Right ventricle myocardium inferior (tissue), 1 donor: ENCODE results near the gene NAA25. TPM values are rescaled to one million over a fixed set of nuclear protein-coding genes. Genes with fewer than 3 reads are reported as not detected.
"Not testable (repeated sequence)": the region's sequence is repeated elsewhere in the genome, so short reads cannot be mapped to it uniquely, and the experiment has no call there.

Experiments used
- ATAC-seq: fragments of 200-7000 bp; cut with Tn5 transposase; one replicate; pipeline ENCODE4 v1.9.1; 2020; ENCODE audit warnings: mild to moderate bottlenecking, moderate library complexity
- DNase-seq: peaks from one replicate; pipeline ENCODE4 v3.0.0; 2021; ENCODE audit errors: missing footprints
- intact Hi-C: fragments of 100-400 bp; cut with DNase I; formaldehyde crosslinking; loops from one replicate; pipeline ENCODE4 v1.11.0; 2022
- total RNA-seq: library from RNA; stranded (reverse); fragmentation: NEBNext Ultra II Directional; extraction: Animal tissue kit (Norgen Biotek cat#: 25700); gene quantifications from one replicate; pipeline ENCODE4 v1.2.1, GENCODE V29; 2021
- donor health status: DM: no; HTN: yes; CAD: no; lungs with severe emphysema.

The NAA25 gene
- total RNA-seq, 1 donor from 2014 or later = 18.0 TPM

DNA sequence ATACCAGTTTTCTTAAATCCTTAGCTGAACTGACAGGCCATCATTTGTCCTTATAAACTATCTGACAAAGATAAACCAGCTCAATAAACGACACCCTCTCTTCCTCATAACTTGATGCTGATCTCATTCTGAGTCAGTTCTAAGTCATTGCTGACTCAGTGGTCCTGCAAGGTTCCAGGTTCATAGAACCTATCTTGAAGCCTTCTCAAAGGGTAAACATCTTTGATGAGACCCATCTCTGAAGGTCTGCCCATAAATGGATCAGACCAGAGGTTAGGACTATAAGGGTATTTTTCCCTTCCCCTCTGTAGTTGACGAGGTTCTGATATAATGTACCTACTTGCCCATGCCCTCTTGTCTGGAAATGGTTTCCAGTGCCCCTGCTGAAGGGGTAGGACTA is 11.9 kb downstream of the NAA25 start:
- intact Hi-C loops = no loop called here
- DNase-seq = no peak
- ATAC-seq = no peak

DNA sequence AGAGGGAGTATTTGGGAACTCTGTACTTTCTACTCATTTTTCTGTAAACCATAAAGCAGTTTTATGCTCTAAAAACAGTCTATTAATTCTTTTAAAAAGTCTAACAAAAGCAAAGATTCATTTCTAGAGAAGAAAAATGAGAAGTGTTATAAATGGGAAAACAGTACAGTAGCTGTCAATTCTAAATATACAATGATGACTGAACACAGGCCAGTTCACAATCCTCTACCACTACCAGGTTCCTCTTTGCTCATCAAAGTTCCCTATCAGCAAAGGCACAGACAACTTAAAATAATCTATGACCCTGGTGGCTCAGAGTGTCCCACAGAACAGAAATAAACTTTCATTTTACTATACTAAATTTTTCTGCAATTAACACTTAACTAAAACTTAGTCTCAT is 12.5 kb downstream of the NAA25 start:
- ATAC-seq (no peak), DNase-seq (no peak)
- intact Hi-C loops = no loop called here

DNA sequence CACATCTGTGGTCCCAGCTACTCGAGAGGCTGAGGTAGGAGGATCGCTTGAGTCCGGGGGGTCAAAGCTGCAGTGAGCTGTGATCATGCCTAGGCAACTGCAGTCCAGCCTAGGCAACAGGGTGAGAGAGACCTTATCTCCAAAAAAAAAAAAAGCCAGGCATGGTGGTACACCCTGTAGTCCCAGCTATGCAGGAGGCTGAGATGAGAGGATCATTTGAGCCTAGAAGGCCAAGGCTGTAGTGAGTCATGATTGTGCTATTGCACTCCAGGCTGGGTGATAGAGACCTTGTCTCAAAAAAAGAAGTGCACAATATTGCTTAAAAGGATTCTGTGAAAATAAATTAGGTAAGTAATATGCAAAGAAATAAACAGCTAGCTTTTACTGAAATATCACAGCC is 17.0 kb downstream of the NAA25 start:
- ATAC-seq = no peak
- no peak for DNase-seq
- intact Hi-C loops = no loop called here

DNA sequence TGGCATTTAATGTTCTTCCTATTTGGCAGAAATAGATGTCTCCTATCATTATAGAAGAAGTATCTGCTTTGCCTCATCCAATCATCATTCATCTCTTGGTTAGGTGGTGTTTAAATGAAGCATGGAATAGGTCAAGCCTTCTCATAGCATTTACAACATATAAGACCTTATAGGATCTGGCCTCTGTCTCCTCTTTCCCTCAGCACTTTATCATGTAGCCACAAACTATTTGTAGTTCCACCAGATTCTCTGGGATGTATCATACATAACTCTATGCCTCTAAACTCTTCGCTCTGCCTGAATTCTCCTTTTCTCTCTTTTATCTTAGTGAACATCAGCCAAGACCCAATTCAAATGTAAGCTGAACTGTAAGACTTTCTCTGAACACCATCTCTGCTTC is 20.7 kb downstream of the NAA25 start:
- intact Hi-C loops = no loop called here
- DNase-seq = no peak
- ATAC-seq = no peak

DNA sequence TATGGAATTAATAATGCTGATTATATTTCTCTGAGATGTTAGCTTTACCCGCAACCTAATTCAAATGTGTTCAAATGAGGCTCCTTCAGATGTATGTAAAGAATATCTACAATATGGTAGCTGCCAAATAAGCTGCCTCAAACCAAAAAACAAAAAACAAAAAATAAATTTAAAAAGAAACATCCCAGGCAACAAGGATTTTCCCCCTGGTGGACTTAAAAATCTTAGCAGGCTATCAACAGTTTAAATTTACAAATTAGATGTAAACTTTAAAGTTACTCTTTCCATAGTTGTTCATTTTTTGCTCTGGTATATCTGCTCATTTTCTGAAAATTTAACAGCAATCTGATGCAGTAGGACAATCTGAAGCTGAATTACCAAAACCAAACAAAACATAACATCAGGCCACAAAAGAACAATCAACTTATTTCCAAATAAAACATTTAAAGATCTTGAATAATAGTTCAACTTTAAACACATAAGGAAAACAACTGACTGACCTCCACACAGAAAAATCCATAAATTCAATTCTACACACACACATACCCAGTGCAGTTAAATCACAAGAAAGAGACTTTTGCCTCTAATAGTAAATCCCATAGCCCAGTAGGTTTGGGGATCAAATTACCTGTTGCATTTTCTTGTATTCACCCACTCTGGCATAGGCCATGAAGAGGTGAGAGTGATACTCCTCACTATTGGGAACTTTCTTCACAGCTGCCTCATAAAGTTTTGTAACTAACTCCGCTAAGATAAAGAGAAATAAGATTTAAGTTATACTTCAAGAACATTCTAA is 21.3 kb downstream of the NAA25 start:
- DNase-seq = no peak
- intact Hi-C loops = no loop called here
- ATAC-seq = no peak

DNA sequence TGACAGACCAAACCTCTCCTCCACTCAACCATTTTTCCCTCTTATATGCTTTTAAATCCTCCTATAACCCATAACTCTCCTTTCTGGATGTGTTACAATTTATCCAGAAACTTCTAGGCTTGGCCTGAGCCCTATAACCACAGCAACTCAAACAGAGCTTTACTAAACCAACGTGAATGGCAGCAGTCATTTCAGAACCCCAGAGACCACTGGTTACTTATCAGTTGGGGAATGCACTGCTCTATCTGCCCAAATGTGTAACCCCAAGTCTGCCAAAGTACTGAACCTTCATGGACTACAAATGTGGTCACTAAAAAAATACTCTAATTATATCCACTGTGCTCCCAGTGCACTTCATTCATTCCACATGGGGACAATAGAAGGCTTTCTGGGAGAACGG is 42.0 kb downstream of the NAA25 start:
- ATAC-seq (no peak), DNase-seq (no peak)

DNA sequence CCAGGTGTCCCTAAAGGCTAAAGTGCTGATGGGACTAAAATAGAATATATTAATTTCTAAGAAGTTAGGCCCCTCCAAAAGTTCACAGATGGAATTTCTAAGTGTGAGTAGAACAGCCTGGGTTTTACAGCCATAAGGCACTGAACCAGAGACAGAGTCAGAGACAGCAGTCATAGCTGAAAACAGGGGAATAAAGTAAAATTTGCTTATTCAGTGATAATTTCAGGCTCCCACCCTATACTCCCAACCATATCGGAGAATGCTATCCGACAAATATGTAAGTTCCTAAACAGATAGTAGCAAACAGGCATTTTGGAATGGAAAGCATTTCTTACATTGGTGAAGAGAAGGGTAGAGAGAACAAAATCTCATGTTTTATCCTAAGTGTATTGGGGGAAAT is 45.3 kb downstream of the NAA25 start:
- DNase-seq (no peak), ATAC-seq (no peak)
- intact Hi-C loops = no loop called here

More for the DNA sequence above, 42.0 kb downstream of the NAA25 start:
- intact Hi-C loops = no loop called here

DNA sequence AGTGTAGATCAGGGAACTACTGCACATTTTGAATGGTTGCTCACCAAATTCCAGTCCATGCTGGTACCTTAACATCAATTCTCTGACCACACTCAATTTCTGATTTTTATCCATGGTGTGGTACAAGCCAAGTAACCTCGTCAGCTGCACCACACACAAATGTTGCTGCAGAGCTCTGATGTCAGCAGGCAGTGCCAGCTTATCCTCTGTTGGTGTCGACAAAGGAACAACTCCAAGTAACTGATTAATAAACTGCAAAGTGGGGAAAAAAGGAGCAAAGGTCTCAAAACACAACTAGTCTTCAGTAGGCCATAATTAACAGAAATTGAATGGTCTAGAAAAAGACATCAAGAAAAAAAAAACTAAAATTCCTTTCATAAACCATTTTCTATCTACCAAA is 47.4 kb downstream of the NAA25 start:
- intact Hi-C loops = no loop called here
- DNase-seq (no peak), ATAC-seq (no peak)

DNA sequence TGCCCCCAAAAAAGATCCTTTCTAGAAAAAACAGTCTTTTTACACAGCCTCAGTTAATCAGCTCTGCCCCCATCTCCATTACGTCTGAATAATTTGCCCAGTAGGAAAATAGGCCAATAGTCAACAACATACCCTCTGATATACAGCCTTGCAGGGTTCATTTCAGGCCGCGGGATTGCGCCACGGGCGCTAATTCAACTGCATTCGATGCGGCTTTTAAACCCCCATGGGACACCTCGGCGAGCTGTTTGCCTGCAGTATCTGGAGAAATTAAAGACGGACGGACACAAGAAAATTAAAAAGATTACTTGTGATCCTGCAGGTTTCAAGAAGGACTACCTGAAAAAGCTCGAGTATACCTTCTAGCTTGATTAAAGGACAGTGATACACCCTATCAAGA is 59.2 kb downstream of the NAA25 start:
- no peak for DNase-seq
- no peak for ATAC-seq
- intact Hi-C loops = no loop called here

DNA sequence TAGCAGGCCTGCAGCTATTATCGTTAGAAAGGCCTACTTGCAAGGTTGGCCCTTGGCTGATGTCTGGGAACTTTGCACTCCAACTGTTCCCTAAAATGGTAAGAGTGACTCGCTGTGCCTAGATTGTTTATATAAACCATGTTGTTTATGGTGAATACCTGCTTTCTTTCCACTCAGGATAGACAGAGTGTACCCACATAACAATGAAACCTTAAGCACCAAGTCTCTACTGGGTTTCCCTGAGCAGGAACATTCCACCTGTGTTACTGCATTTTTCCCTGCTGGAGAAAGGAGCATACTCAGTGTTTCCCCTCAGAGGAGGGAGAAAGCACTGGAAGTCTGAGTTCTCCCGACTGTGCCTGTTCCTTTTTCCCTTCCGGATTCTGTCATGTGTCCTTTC is 62.6 kb downstream of the NAA25 start:
- DNase-seq (no peak), ATAC-seq (no peak)
- intact Hi-C loops = no loop called here

DNA sequence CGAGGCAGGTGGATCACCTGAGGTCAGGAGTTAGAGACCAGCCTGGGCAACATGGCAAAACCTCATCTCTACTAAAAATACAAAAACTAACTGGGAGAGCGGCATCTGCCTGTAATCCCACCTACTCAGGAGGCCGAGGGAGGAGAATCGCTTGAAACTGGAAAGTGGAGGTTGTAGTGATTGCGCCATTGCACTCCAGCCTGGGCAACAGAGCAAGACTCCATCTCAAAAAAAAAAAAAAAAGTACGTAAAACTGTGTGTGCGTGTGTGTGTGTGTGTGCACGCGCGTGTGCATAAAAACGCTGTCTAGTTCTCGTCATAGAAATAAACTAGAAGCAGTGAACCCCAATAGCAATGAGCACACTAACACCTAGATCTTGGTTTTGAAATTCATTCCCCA is 72.0 kb downstream of the NAA25 start:
- intact Hi-C loops, DNase-seq, ATAC-seq: not testable (repeated sequence)

DNA sequence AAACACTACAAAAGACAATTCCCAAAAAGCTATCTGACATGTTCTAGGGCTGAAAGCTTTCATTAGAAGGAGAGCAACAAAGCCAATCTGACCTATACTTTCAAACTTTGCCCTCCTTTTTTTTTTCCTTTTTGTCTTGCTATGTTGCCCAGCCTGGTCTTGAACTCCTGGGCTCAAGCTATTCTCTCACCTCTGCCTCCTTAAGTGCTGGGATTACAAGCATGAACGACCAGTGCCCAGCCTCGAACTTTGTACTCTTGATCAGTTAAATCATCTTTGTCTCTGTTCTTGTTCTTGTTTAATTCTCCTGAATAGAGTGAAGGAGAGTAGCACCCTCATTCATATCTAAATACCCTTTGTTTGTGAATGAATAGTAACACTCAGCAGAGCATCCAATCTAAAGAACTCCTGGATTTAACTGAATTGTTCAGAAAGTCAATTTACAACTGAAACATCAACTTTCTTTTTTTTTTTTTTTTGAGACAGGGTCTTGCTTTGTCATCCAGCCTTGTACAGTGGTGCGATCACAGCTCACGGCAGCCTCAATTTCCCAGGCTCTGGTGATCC is 73.3 kb downstream of the NAA25 start:
- ATAC-seq = no peak
- intact Hi-C loops = no loop called here
- DNase-seq = no peak

DNA sequence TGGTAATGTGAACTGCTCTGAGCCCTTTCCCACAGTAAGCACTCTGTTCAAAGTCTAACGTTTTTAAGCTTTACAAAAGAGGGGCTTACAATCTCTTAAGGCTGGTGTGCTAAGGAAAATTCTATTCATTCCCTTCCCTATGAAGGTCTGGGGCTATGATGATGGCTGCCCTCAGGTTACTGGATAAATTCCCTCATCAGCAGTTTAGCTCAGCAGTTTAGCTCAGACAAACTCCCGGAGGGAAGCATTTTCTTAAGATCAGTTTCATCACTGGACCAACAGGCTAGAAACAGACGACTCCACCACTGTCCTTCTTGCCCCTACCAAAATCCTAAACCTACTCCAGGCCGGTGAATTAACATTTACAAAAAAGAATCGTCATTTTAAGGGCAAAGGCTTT is 76.3 kb downstream of the NAA25 start:
- no peak for DNase-seq
- ATAC-seq = no peak
- intact Hi-C loops = no loop called here

DNA sequence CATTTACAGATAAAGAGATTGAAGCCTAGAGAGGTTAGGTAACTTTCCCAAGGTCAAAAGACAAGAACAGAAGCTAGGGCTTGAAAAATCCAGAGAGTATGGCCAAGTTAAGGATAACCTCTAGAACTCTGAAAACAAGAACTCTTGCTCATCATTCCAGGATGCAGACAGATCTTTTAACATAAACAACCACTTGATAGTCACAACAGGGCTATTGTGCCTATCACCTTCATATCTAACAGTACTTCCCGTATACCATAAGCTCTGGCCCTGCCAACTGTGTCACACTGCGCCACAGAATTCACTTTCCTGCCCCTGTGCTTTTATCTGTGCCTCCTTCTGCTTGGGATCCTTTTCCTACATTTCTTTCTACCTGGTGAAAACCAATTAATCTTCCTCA is 77.1 kb downstream of the NAA25 start:
- ATAC-seq (no peak), DNase-seq (no peak)
- intact Hi-C loops = no loop called here

DNA sequence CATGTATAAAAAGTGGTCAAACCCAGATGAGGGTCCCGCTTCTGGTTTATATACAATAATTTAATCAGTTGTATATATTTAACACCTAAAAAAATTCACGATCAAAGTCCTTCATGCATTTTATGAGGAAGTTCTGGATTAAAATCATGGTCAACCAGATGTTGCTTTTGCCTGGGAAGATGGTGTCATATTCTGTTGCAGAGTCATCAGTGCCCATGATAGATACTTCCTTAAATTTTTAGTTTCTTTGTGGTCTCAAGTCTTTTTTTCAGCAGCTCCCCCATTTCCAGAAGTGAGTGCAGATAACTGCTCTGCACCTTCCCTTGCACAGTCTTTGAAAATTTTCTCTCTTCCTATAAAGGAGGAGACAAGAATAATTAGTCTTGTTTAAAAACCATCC is 79.3 kb downstream of the NAA25 start:
- no peak for ATAC-seq
- DNase-seq = no peak
- intact Hi-C loops = no loop called here

DNA sequence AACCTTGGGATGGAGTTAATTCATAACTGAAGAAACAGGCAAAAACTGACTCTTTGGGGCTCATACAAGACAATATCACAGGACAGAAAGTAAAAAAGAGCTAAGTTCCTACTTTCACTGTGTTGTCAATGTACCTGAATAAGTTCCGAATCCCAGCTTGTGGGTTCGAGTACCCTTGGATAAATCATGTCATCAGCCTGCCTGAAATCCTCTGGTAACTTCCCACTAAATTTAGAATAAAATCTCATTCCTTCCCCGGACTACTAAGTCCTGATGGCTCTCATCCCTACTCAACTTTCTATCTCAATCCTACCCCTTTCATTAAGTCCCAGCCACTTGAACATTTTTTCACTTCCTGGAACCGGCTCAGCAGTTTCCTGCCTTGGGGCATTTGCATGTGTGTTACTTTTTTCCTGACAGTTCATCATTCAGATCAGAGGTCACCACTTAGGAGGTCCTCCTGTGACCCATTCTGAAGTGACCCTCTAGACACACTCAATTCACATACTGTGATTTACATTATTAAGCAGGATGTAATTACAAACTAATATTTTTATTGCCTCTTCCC is 82.7 kb downstream of the NAA25 start:
- DNase-seq (no peak), ATAC-seq (no peak)
- intact Hi-C loops = no loop called here

DNA sequence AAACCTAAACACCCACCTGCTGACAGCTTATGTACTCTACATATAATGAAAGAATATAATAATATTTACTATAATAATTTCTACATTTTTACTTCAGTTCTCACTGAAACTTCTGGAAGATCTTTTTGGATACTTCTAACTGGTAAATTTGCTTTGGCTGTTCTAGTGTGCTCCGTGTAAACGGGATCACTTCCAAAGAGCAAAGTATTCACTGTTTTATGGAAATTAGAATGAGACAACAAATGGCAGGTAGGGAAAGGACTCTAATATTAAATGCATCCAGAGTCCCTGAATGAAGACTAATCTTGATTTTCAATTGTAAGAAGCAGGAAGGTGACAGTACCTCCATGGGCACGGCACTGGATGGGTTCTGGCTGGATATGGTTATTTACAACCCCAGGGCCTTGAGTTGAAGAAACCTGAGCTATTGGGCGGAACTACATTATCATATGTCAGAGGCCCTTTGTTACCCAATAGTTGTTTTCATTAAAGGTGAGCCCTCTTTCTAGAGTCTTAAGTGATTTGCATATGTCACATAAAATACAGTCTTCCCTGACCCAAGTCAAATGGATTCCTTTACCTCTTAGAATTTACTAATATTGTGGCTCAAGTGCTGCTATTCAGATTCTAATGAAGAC is 84.7 kb downstream of the NAA25 start:
- ATAC-seq (no peak), DNase-seq (no peak)
- intact Hi-C loops = no loop called here

DNA sequence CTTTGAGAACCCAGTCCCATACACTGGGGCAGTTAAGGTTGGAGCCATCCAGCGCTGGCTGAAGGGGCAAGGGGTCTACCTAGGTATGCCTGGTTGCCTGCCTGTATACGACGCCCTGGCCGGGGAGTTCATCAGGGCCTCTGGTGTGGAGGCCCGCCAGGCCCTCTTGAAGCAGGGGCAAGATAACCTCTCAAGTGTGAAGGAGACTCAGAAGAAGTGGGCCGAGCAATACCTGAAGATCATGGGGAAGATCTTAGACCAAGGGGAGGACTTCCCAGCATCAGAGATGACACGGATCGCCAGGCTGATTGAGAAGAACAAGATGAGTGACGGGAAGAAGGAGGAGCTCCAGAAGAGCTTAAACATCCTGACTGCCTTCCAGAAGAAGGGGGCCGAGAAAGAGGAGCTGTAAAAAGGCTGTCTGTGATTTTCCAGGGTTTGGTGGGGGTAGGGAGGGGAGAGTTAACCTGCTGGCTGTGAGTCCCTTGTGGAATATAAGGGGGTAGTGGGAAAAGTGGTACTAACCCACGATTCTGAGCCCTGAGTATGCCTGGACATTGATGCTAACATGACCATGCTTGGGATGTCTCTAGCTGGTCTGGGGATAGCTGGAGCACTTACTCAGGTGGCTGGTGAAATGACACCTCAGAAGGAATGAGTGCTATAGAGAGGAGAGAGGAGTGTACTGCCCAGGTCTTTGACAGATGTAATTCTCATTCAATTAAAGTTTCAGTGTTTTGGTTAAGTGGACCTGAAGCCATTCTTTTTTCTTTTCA is 86.2 kb downstream of the NAA25 start:
- ATAC-seq = no peak
- intact Hi-C loops = no loop called here
- no peak for DNase-seq

DNA sequence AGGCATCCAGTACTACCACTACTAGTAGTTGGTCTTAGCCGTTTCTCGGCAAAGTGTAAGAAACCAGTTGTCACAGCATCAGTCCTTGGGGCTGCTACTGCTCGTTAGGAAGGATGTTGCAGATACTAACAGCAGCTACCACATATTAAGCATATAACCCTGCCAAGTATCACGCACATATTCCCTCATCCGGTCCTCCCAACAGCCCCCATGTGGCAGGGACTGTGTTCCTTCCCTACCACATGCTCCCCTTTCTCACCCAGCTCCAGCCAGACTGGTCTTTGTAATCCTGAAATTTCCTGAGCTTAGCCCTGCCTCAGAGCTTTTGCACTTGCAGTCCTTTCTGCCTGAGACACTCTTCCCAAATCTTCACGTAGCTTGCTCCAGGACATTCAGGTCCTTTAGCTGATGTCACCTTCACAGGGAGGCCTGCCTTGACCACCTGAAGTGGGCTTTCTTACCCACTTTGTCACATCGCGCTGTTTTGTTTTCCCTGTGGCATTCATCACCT is 87.6 kb downstream of the NAA25 start:
- no peak for DNase-seq
- intact Hi-C loops = no loop called here
- no peak for ATAC-seq
